Left lung (tissue), 10 donors: ENCODE results near the gene FOXO1. TPM values are rescaled to one million over a fixed set of nuclear protein-coding genes. Genes with fewer than 3 reads are reported as not detected.
A peak's percentile ranks its signal among the peaks of the same experiment; 100 is the strongest.

Source experiments
- ATAC-seq: fragments of 200-7000 bp; cut with Tn5 transposase; one replicate; pipeline ENCODE4 v1.9.1; 2020; ENCODE audit warnings: moderate library complexity
- DNase-seq, 4 donors: peaks; one replicate each; pipeline ENCODE4 v3.0.0-alpha.2; 2013 to 2020
- H3K27ac ChIP-seq, 2 donors: fragments of 200-600 bp; sonication (generic) in 1 of 2; one replicate each; pipeline versions ENCODE4 v1.5.0 to v1.8.0; 2020 to 2021
- H3K27me3 ChIP-seq, 2 donors: fragments of 200-600 bp; sonication (generic) in 1 of 2; one replicate each; pipeline versions ENCODE4 v1.5.0 to v1.8.0; 2020 to 2021
- H3K36me3 ChIP-seq, 2 donors: fragments of 200-600 bp; sonication (generic) in 1 of 2; one replicate each; pipeline versions ENCODE4 v1.5.0 to v1.8.0; 2020 to 2021
- H3K4me1 ChIP-seq, 2 donors: fragments of 200-600 bp; one replicate each; pipeline ENCODE4 v1.8.0; 2021
- H3K4me3 ChIP-seq, 2 donors: fragments of 200-600 bp; sonication (generic) in 1 of 2; one replicate each; pipeline versions ENCODE4 v1.5.0 to v1.8.0; 2020 to 2021; ENCODE audit warnings: mild to moderate bottlenecking in 1 of 2
- H3K9me3 ChIP-seq, 2 donors: fragments of 200-600 bp; sonication (generic) in 1 of 2; one replicate each; pipeline versions ENCODE4 v1.5.0 to v1.8.0; 2020 to 2021
- CTCF ChIP-seq, 2 donors: fragments of 200-600 bp; sonication (generic) in 1 of 2; IDR thresholded peaks; one replicate each; pipeline versions ENCODE4 v1.5.0 to v1.8.0; 2021; ENCODE audit warnings: antibody characterized with exemption in 2 of 2
- intact Hi-C, 2 donors: fragments of 100-400 bp; cut with DNase I; formaldehyde crosslinking; loops; one replicate each; pipeline versions ENCODE4 v1.11.2 to v1.14.2; 2022
- polyA plus RNA-seq, 6 donors: library from polyadenylated mRNA; unstranded; fragments of 120-200 nt; gene quantifications; one replicate each; pipeline ENCODE4 v1.2.1, GENCODE V29; 2013; ENCODE audit not compliant: insufficient read length in 6 of 6
- total RNA-seq, 2 donors: library from RNA; stranded (reverse); fragmentation: NEBNext Ultra II Directional; extraction: Animal tissue kit (Norgen Biotek cat#: 25700); gene quantifications; one replicate each; pipeline ENCODE4 v1.2.1, GENCODE V29; 2021
- donor health status: DM: no; HTN: yes; CAD: no.
- donor health status: DM: no; HTN: no; CAD: no.

The FOXO1 gene
- total and polyA plus RNA-seq, 8 donors = 12.1 to 24.0 (median 13.8) TPM

- DNase-seq (peak in 2 of 4 donors; percentile 17 to 40), ATAC-seq (peak; percentile 75)
- no peaks in the 10 kb centered on the region for H3K36me3 ChIP-seq
- no peak for TF ChIP-seq CTCF (IDR thresholded peaks at IDR 0.05)
- H3K4me1 ChIP-seq = peaks cover 5% of the 10 kb centered on the region in 2 donors
- no peaks in the 10 kb centered on the region for H3K27me3 ChIP-seq
- peak overlapping the region; percentile 35 to 53 for H3K27ac ChIP-seq
- no peaks in the 10 kb centered on the region for H3K9me3 ChIP-seq
- intact Hi-C loops = no loop called here
- H3K4me3 ChIP-seq = no peak overlapping the region
Observed at GRCh38 chr13:40508127-40508526, 158.3 kb downstream of the FOXO1 start.

- no peak overlapping the region for H3K27ac ChIP-seq
Observed at GRCh38 chr13:40506592-40507446, 159.6 kb downstream of the FOXO1 start.

More at GRCh38 chr13:40506592-40507446, 159.6 kb downstream of the FOXO1 start:
- TF ChIP-seq CTCF (IDR thresholded peaks at IDR 0.05) = no peak
- Histone ChIP-seq H3K4me1 (peaks cover 5% of the 10 kb centered on the region in 2 donors), H3K27me3 (no peaks in the 10 kb centered on the region), H3K4me3 (no peak overlapping the region), H3K9me3 (no peaks in the 10 kb centered on the region), H3K36me3 (no peaks in the 10 kb centered on the region)
- ATAC-seq = no peak
- no peak for DNase-seq
- intact Hi-C loops = no loop called here

Other genes starting within 250 kb of the FOXO1 start
- 10 to 100 TPM; 13.3 to 18.4 TPM for gene MRPS31, start 104.5 kb upstream of the FOXO1 start, total RNA-seq
- 10 to 100 TPM; 45.3 to 61.4 (median 47.7) TPM for gene MRPS31, start 104.5 kb upstream of the FOXO1 start, polyA plus RNA-seq
- 10 to 100 TPM in 1 of 2 donors, 1 to 10 TPM in 1; 6.3 to 10.5 TPM for gene SLC25A15, start 123.0 kb upstream of the FOXO1 start, total RNA-seq
- 10 to 100 TPM; 14.9 to 18.3 (median 15.8) TPM for gene SLC25A15, start 123.0 kb upstream of the FOXO1 start, polyA plus RNA-seq